ENCODE data around the gene SIX6.

SIX6 gene

DNA sequence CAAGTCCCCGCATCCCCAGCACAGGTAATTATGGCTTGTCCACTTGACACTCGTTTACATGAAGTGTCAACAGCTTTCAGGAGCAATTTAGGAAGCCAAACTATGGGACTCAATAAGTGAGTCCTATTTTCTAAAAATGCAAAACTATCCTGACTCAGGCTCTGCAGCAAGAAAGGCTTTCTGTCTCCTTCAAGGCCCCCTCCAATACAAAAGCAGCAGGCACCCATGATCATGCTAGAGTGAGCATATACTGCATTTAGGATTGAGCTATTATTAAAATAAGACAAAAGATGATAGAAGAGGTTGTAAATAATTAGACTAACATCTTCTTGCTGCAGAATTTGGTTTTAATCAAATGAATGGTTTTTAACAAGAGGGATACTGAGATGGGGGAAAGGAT, 3.2 kb downstream of the SIX6 start:
- DNase-seq (ENCODE audit: extremely low spot score, insufficient read length, low read depth), result no peak
- FAIRE-seq, result no peak

GRCh38 chr14:60512973-60513571, 4.1 kb downstream of the SIX6 start:
- no peak for DNase-seq (ENCODE audit: extremely low spot score, insufficient read length, low read depth)
- no peak for FAIRE-seq

- FAIRE-seq (no peak), DNase-seq (ENCODE audit: extremely low spot score, insufficient read length, low read depth) (no peak)
Observed at GRCh38 chr14:60514378-60514740, 5.4 kb downstream of the SIX6 start.

DNA sequence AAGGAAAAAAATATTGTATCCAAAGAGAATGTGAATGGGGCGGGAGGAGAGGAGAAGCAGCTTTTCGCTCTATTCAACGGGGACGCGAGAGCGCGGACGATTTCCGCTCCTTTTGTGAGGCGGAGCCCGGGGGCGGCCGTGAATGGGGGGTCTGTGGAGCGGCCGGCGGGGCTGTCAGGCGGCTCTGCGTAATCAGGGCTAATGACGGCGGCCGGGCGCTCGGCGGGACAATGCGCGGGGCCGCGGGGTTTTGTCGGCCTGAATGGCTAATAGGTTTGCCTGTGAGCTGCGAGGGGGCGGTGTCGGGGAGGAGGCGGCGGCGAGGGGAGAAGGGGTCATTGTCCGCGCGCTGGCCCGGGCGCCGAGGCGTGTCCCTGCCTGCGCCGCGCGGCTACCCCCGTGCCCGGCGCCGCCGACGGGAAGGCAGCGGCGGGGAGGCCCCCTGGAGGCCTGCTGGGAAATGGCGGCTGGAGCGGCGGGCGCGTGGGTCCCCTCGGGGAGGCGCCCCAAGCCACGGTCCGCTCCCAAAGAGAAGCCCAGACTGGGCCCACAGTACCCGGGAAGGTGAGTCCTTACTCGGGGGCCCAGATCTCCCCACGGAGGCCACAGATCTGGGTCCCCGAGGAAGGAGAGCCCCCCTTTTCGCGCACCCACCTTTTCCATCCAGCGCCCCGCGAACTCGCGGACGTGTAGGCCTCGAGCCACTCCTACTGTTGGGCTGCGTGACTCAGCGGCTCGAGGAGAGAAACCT, 6.0 kb downstream of the SIX6 start:
- DNase-seq (ENCODE audit: extremely low spot score, insufficient read length, low read depth) (no peak), FAIRE-seq (no peak)

DNA sequence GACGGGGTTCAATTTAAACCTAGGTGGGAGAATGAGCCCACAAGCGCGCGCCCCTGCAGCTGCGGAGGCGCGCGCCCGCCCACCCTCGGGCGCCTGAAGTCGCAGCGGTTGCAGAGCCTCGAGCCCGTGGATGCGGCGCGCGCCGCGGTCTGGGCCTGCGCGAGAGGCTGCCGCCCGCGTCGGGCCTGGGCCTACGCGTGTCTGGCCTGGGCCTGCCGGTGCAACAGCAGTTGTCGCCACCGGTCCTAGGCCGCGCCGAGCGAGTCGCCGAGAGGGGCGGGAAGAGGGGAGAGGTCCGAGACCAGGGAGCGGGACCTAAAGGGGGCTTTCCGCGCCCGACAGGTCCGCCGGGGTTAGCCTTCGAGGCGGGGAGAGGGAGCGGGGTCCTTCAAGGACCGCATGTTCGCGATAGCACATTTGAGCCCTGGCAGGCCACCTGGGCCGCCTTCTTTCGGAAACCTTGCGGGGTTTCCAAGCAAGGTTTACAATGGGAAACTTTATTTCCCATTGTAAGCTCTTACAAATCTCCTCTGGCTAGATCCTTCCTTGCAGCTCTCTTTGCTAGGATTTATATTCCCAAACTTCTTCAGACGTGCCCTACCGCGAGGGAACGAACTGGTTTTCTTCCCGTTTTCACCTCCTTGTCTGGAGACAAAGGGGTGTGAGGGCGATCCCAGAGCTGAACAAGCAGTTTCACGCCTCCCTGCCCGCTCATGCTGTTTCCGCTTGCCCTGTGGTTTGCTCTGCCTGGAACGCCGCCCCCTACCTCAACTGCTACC, 6.8 kb downstream of the SIX6 start:
- no peak for DNase-seq (ENCODE audit: extremely low spot score, insufficient read length, low read depth)
- FAIRE-seq, result no peak

DNA sequence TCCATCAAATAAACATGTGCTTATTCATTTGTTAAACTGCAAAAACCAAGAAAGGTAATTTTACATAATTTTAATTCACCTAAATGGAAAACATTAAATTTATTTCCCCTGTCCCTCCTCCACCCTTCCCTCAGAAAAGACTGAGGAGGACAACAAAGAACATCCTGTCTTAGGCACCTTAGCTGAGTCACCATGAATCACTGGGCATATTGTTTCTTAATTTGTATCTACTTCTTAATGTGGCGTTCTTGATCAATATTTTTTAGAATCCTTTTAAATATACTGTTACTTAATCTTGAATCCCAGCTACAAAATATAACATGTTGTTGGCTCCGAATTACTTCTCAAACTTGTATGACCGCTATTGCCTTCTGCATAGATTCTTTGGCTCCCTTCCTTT, 23.5 kb downstream of the SIX6 start:
- FAIRE-seq (no peak), DNase-seq (ENCODE audit: extremely low spot score, insufficient read length, low read depth) (no peak)

DNA sequence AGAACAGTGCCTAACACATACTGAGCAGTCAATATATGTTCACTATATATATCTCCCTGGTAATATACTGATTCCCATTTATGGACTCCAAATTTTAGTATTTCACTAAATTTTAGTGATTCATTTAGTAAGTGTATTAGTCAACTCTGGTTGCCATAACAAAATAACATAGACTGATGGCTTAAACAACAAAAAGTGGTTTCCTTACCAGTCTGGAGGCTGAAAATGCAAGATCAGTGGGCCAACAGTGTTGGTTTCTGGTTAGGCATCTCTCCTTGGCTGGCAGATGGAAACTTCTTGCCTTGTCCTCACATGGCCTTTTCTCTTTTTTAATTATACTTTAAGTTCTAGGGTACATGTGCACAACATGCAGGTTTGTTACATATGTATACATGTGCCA, 28.7 kb downstream of the SIX6 start:
- no peak for DNase-seq (ENCODE audit: extremely low spot score, insufficient read length, low read depth)
- no peak for FAIRE-seq

DNA sequence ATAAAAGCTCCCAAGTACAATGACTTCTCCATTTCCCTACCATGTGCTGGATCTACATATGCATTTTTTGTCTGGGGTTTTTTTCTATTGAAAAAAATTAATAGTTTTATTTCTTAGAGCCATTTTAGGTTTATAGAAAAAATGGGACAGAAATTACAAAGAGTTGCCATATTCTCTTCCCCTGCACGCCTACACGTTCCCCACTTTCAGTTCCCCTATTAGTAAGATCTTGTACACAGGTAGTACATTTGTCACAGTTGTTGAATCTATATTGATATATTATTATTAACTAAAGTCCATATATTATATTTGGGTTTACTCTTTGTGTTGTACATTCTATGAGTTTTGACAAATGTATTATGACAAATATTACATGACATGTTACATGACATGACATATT, 35.7 kb downstream of the SIX6 start:
- no peak for FAIRE-seq
- DNase-seq (ENCODE audit: extremely low spot score, insufficient read length, low read depth), result no peak

DNA sequence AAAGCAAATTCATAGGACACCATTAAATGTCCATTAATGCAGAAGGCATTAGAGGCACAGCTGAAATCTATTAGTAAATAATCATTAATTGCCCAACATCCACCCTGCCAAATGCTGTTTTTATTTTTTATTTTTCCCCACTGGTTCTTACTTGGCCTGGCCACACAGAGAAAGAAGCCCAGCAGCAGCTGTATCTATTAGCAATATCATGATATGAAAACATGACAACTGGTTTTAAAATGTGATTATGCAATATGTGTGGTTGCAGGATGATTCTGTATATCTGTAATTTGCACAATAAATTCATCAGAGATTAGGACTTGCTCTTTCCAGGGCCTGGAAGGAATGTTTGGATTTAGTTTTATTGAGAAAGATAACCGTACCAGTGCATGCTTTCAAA, 44.9 kb downstream of the SIX6 start:
- DNase-seq (ENCODE audit: extremely low spot score, insufficient read length, low read depth) (no peak), FAIRE-seq (no peak)

DNA sequence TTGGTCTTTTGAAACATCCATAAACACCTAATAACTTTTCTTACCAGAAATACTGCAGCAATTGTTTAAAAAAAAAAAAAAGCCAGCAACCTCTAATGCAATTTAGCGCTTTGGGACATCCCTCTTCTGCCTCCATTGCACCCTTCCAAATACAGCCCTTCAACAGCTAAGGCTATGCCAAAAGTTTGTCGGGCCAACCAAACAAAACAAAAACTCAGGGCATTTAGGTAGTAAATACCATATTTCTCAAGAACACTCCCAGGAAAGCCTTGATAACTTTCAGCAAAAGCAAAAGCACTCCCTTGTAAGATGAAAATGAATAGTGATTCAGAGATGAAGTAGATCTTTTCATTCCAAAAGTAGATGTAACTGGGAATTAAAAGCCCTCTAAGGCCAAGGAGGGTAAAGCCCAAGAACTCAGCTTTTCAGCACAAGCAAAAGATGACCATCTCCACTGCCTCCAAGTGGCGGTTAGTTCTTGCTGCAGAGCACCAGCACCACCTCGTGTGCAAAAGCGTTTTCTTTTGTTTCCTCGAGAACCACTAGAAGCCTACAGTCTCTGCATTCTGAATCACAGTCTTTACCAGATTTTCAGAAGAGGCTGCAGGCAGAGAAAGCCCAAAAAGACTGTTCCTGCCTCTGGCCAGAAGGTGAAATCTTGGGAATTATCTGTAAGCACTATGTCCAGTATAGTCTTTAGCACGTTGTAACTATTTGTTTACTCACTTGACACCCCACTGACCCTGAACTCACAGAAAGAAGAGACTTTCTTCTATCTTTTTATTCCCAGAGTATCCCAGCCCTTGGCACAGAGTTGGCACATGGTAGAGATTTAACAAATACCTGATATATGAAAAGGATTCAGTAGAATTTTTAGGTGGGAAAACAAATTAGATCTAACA, 53.1 kb downstream of the SIX6 start:
- FAIRE-seq (peak; percentile 71), DNase-seq (ENCODE audit: extremely low spot score, insufficient read length, low read depth) (no peak)

Measured in GM18507 (cell line).